Measurements from ENCODE around the gene HSPB9. TPM values are rescaled to one million over a fixed set of nuclear protein-coding genes. Genes with fewer than 3 reads are reported as not detected.

The HSPB9 gene
- total and polyA plus RNA-seq, 4 donors, result 0.03 to 0.20 (median 0.18) TPM; not detected in 1

DNA sequence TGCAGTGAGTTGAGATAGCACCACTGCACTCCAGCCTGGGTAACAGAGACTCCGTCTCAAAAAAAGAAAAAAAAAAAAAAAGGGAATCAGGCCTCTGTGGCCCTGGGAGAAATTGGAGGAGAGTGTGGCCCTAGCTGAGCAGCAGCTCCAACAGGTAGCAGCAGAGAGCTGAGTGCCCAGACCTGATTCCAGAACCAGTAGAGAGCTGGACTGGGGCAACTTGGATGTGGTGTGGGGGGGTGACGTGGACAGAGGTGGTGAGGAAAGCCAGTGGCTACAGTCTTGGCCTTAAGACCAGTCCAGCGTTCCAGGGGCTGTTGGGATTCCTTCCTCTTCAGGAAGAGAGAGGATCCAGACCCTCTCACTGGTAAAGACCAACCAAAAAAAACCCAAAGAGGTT lies 1.7 kb downstream of the HSPB9 start:
- ATAC-seq (ENCODE audit: insufficient read depth, low FRiP score) (no peak), DNase-seq (no peak)
- Histone ChIP-seq H3K9ac (ENCODE audit: insufficient read depth in 1 of 2, low read length in 2 of 2) (no peak overlapping the region), H3K27ac (ENCODE audit: low read depth in 1 of 2, low read length in 1 of 2) (no peak overlapping the region), H3K4me3 (no peak overlapping the region), H3K36me3 (ENCODE audit: control insufficient read depth in 4 of 4, insufficient read depth in 4 of 4, low read length in 4 of 4) (peaks cover 7 to 35% (median 20%) of the 10 kb centered on the region in 4 donors), H3K27me3 (ENCODE audit: control insufficient read depth in 3 of 3, insufficient read depth in 3 of 3, low read length in 2 of 3) (no peaks in the 10 kb centered on the region), H3K9me3 (ENCODE audit: control insufficient read depth in 4 of 4, insufficient read depth in 3 of 4, low read length in 3 of 4) (no peaks in the 10 kb centered on the region), H3K4me1 (ENCODE audit: control insufficient read depth in 5 of 5, insufficient read depth in 5 of 5, low read length in 5 of 5) (peaks cover 0 to 11% (median 5%) of the 10 kb centered on the region in 5 donors)
- TF ChIP-seq, protein P1, sequence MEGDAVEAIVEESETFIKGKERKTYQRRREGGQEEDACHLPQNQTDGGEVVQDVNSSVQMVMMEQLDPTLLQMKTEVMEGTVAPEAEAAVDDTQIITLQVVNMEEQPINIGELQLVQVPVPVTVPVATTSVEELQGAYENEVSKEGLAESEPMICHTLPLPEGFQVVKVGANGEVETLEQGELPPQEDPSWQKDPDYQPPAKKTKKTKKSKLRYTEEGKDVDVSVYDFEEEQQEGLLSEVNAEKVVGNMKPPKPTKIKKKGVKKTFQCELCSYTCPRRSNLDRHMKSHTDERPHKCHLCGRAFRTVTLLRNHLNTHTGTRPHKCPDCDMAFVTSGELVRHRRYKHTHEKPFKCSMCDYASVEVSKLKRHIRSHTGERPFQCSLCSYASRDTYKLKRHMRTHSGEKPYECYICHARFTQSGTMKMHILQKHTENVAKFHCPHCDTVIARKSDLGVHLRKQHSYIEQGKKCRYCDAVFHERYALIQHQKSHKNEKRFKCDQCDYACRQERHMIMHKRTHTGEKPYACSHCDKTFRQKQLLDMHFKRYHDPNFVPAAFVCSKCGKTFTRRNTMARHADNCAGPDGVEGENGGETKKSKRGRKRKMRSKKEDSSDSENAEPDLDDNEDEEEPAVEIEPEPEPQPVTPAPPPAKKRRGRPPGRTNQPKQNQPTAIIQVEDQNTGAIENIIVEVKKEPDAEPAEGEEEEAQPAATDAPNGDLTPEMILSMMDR (IDR thresholded peaks at IDR 0.05; ENCODE audit: control extremely low read depth, extremely low read depth), result no peak
- WGBS, 2 donors, result 91 to 97% methylated on average over 3 of the region's 3 CpGs

DNA sequence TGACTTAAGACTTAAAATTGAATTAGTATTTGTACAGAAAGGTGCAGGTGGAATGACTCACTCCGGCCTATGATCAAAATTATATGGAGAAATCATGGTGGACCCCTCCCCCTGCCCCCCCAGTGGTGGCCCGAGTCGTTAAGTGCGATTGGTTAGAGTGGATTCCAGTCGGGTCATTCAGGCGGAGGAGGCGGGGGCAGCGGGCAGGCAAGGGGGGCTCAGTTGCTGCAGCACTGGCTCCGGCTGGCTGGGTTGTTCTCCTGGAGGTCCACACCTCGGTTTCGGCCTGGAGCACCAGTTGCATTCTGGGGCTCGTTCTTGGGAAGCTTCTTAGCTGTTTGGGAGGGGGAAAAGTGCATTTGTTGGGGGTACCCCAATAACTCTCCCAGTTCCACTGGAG lies 3.0 kb downstream of the HSPB9 start:
- Histone ChIP-seq H3K4me1 (ENCODE audit: control insufficient read depth in 5 of 5, insufficient read depth in 5 of 5, low read length in 5 of 5) (peaks cover 0 to 16% (median 6%) of the 10 kb centered on the region in 5 donors), H3K9me3 (ENCODE audit: control insufficient read depth in 4 of 4, insufficient read depth in 3 of 4, low read length in 3 of 4) (no peaks in the 10 kb centered on the region), H3K27me3 (ENCODE audit: control insufficient read depth in 3 of 3, insufficient read depth in 3 of 3, low read length in 2 of 3) (no peaks in the 10 kb centered on the region), H3K36me3 (ENCODE audit: control insufficient read depth in 4 of 4, insufficient read depth in 4 of 4, low read length in 4 of 4) (peaks cover 7 to 46% (median 28%) of the 10 kb centered on the region in 4 donors), H3K4me3 (no peak overlapping the region), H3K27ac (ENCODE audit: low read depth in 1 of 2, low read length in 1 of 2) (no peak overlapping the region), H3K9ac (ENCODE audit: insufficient read depth in 1 of 2, low read length in 2 of 2) (no peak overlapping the region)
- 85 to 93% methylated on average over 12 of the region's 12 CpGs for WGBS, 2 donors
- TF ChIP-seq, protein P1 (IDR thresholded peaks at IDR 0.05; ENCODE audit: control extremely low read depth, extremely low read depth), result no peak
- DNase-seq (no peak), ATAC-seq (ENCODE audit: insufficient read depth, low FRiP score) (no peak)

- TF ChIP-seq, protein P1 (IDR thresholded peaks at IDR 0.05; ENCODE audit: control extremely low read depth, extremely low read depth), result no peak
- DNase-seq, result no peak
- WGBS, 2 donors, result 86 to 90% methylated on average over 3 of the region's 3 CpGs
- Histone ChIP-seq H3K36me3 (ENCODE audit: control insufficient read depth in 4 of 4, insufficient read depth in 4 of 4, low read length in 4 of 4) (peaks cover 7 to 46% (median 29%) of the 10 kb centered on the region in 4 donors), H3K27me3 (ENCODE audit: control insufficient read depth in 3 of 3, insufficient read depth in 3 of 3, low read length in 2 of 3) (no peaks in the 10 kb centered on the region), H3K4me3 (no peak overlapping the region), H3K9me3 (ENCODE audit: control insufficient read depth in 4 of 4, insufficient read depth in 3 of 4, low read length in 3 of 4) (no peaks in the 10 kb centered on the region), H3K27ac (ENCODE audit: low read depth in 1 of 2, low read length in 1 of 2) (no peak overlapping the region), H3K4me1 (ENCODE audit: control insufficient read depth in 5 of 5, insufficient read depth in 5 of 5, low read length in 5 of 5) (peaks cover 0 to 21% (median 5%) of the 10 kb centered on the region in 5 donors), H3K9ac (ENCODE audit: insufficient read depth in 1 of 2, low read length in 2 of 2) (no peak overlapping the region)
- ATAC-seq (ENCODE audit: insufficient read depth, low FRiP score), result no peak
Measured at GRCh38 chr17:42126836-42127235, 4.2 kb downstream of the HSPB9 start.

GRCh38 chr17:42127414-42127813 lies 4.8 kb downstream of the HSPB9 start:
- Histone ChIP-seq H3K9me3 (ENCODE audit: control insufficient read depth in 4 of 4, insufficient read depth in 3 of 4, low read length in 3 of 4) (no peaks in the 10 kb centered on the region), H3K27me3 (ENCODE audit: control insufficient read depth in 3 of 3, insufficient read depth in 3 of 3, low read length in 2 of 3) (no peaks in the 10 kb centered on the region), H3K4me3 (no peak overlapping the region), H3K27ac (ENCODE audit: low read depth in 1 of 2, low read length in 1 of 2) (no peak overlapping the region), H3K4me1 (ENCODE audit: control insufficient read depth in 5 of 5, insufficient read depth in 5 of 5, low read length in 5 of 5) (peaks cover 0 to 21% (median 1%) of the 10 kb centered on the region in 5 donors), H3K36me3 (ENCODE audit: control insufficient read depth in 4 of 4, insufficient read depth in 4 of 4, low read length in 4 of 4) (peaks cover 7 to 46% (median 29%) of the 10 kb centered on the region in 4 donors), H3K9ac (ENCODE audit: insufficient read depth in 1 of 2, low read length in 2 of 2) (no peak overlapping the region)
- WGBS, 2 donors, result 86 to 96% methylated on average over 6 of the region's 6 CpGs
- ATAC-seq (ENCODE audit: insufficient read depth, low FRiP score) (no peak), DNase-seq (no peak)
- TF ChIP-seq, protein P1 (IDR thresholded peaks at IDR 0.05; ENCODE audit: control extremely low read depth, extremely low read depth), result no peak

Data from lung (tissue), 12 donors.